HepG2 (cell line): ENCODE measurements around the gene OSBPL2. TPM values are rescaled to one million over a fixed set of nuclear protein-coding genes. Genes with fewer than 3 reads are reported as not detected.

ENCODE experiments used
- ASH2L ChIP-seq: fragments of 300-600, 200-600 bp; sonication (generic); IDR thresholded peaks from 2 replicates; pipeline ENCODE4 v1.7.0; 2017; ENCODE audit warnings: low read depth, mild to moderate bottlenecking, moderate library complexity, mixed read lengths, low read length; ENCODE audit not compliant: insufficient read length
- DMTF1 ChIP-seq: sonication (generic); formaldehyde crosslinking; IDR thresholded peaks from 2 replicates; pipeline ENCODE4 v1.4.0; 2020; ENCODE audit warnings: mild to moderate bottlenecking, missing genetic modification reagents
- KAT8 ChIP-seq: IDR thresholded peaks from 2 replicates; pipeline ENCODE4 v1.6.1; 2016; ENCODE audit warnings: missing genetic modification reagents, missing compliant biosample characterization
- KLF6 ChIP-seq: IDR thresholded peaks from 2 replicates; pipeline ENCODE4 v1.8.0; 2016; ENCODE audit warnings: missing biosample characterization, missing genetic modification reagents
- NFKB2 ChIP-seq: sonication (generic); formaldehyde crosslinking; IDR thresholded peaks from 2 replicates; pipeline ENCODE4 v1.4.0; 2020; ENCODE audit warnings: missing genetic modification reagents, borderline replicate concordance
- NR2F6 ChIP-seq, 2 experiments: IDR thresholded peaks; 2 replicates each; pipeline ENCODE4 v1.6.1; 2016; ENCODE audit warnings: antibody characterized with exemption in 1 of 2, mild to moderate bottlenecking in 1 of 2
- REST ChIP-seq, 2 experiments: IDR thresholded peaks; 2 replicates each; pipeline ENCODE4 v1.6.1; 2011 to 2012; ENCODE audit warnings: low read length in 2 of 2, borderline replicate concordance in 1 of 2, low read depth in 1 of 2, mild to moderate bottlenecking in 1 of 2, moderate library complexity in 1 of 2
- SCMH1 ChIP-seq: sonication (generic); formaldehyde crosslinking; IDR thresholded peaks from 2 replicates; pipeline ENCODE4 v1.9.0; 2021; ENCODE audit warnings: missing genetic modification reagents, mild to moderate bottlenecking, borderline replicate concordance
- SIX1 ChIP-seq: sonication (generic); formaldehyde crosslinking; IDR thresholded peaks from 2 replicates; pipeline ENCODE4 v1.4.0; 2020; ENCODE audit warnings: missing genetic modification reagents, borderline replicate concordance
- TBL1XR1 ChIP-seq: fragments of 150-350 bp; IDR thresholded peaks from 2 replicates; pipeline ENCODE4 v1.6.1; 2014; ENCODE audit warnings: borderline replicate concordance, low read length; ENCODE audit not compliant: partially characterized antibody
- ZNF235 ChIP-seq: sonication (generic); formaldehyde crosslinking; IDR thresholded peaks from 2 replicates; pipeline ENCODE4 v1.8.1; 2023; ENCODE audit warnings: mild to moderate bottlenecking, missing genetic modification reagents, borderline replicate concordance
- ZNF331 ChIP-seq: sonication (generic); formaldehyde crosslinking; IDR thresholded peaks from 2 replicates; pipeline ENCODE4 v1.4.0; 2020; ENCODE audit warnings: missing genetic modification reagents
- ZNF33B ChIP-seq: sonication (generic); formaldehyde crosslinking; IDR thresholded peaks from 2 replicates; pipeline ENCODE4 v1.5.1; 2020; ENCODE audit warnings: mild to moderate bottlenecking, missing genetic modification reagents
- polyA plus RNA-seq, 8 experiments: library from polyadenylated mRNA; depleted of rRNA in 3 of 8; stranded (reverse) in 7 of 8; unstranded in 1 of 8; fragments of >200 nt; fragmentation: Illumina TruSeq in 4 of 8; extraction: Trizol in 4 of 8; gene quantifications; 2 replicates each; pipeline versions ENCODE4 v1.2.1 to v1.2.3, GENCODE V29; 2011 to 2016; ENCODE audit warnings: low read depth in 4 of 8, missing spikeins in 1 of 8, mixed read lengths in 1 of 8; ENCODE audit not compliant: insufficient read depth in 1 of 8
- total RNA-seq, 5 experiments: library from RNA; depleted of rRNA; stranded (reverse); fragments of >200 nt; fragmentation: Illumina TruSeq; extraction: Trizol; gene quantifications; 2 replicates each; pipeline ENCODE4 v1.2.3, GENCODE V29; 2016; ENCODE audit warnings: low read depth in 1 of 5
- TF ChIP-seq, protein P1 (sequence below): sonication (generic); formaldehyde crosslinking; IDR thresholded peaks from 2 replicates; pipeline ENCODE4 v1.4.0; 2020; ENCODE audit warnings: missing genetic modification reagents
- TF ChIP-seq, protein P2 (sequence below): sonication (generic); formaldehyde crosslinking; IDR thresholded peaks from 2 replicates; pipeline ENCODE4 v1.5.0; 2020; ENCODE audit warnings: missing genetic modification reagents
- TF ChIP-seq, protein P3 (sequence below): sonication (generic); formaldehyde crosslinking; IDR thresholded peaks from 2 replicates; pipeline ENCODE4 v1.5.0; 2020; ENCODE audit warnings: missing genetic modification reagents

OSBPL2 gene
- total and polyA plus RNA-seq, 2 of the 13 experiments (the other 11 are each of a cell fraction or from before 2014, with no cell fraction given): 18.5 to 37.4 TPM

DNA sequence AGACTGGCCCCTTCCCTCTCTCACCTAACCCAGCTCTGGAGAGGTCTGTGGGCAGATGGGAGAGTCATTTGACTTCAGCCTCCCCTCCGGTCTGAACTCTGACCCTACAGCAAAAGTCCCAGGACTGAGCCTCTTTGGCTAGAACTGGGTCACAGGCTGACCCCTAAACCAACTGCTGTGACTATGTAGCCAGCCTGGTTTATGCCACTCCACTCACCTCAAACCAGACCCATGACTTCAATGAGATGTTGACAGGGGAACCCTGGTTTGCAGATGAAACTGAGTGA, 864 bp upstream of the OSBPL2 start (continued):
- TF ChIP-seq, protein P1, sequence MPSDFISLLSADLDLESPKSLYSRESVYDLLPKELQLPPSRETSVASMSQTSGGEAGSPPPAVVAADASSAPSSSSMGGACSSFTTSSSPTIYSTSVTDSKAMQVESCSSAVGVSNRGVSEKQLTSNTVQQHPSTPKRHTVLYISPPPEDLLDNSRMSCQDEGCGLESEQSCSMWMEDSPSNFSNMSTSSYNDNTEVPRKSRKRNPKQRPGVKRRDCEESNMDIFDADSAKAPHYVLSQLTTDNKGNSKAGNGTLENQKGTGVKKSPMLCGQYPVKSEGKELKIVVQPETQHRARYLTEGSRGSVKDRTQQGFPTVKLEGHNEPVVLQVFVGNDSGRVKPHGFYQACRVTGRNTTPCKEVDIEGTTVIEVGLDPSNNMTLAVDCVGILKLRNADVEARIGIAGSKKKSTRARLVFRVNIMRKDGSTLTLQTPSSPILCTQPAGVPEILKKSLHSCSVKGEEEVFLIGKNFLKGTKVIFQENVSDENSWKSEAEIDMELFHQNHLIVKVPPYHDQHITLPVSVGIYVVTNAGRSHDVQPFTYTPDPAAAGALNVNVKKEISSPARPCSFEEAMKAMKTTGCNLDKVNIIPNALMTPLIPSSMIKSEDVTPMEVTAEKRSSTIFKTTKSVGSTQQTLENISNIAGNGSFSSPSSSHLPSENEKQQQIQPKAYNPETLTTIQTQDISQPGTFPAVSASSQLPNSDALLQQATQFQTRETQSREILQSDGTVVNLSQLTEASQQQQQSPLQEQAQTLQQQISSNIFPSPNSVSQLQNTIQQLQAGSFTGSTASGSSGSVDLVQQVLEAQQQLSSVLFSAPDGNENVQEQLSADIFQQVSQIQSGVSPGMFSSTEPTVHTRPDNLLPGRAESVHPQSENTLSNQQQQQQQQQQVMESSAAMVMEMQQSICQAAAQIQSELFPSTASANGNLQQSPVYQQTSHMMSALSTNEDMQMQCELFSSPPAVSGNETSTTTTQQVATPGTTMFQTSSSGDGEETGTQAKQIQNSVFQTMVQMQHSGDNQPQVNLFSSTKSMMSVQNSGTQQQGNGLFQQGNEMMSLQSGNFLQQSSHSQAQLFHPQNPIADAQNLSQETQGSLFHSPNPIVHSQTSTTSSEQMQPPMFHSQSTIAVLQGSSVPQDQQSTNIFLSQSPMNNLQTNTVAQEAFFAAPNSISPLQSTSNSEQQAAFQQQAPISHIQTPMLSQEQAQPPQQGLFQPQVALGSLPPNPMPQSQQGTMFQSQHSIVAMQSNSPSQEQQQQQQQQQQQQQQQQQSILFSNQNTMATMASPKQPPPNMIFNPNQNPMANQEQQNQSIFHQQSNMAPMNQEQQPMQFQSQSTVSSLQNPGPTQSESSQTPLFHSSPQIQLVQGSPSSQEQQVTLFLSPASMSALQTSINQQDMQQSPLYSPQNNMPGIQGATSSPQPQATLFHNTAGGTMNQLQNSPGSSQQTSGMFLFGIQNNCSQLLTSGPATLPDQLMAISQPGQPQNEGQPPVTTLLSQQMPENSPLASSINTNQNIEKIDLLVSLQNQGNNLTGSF (CRISPR knock-in tag): no peak
- TF ChIP-seq REST (IDR thresholded peaks at IDR 0.05; ENCODE audit: borderline replicate concordance in 1 of 2, low read depth in 1 of 2, low read length in 2 of 2) (no peak), ZNF235 (no peak), ASH2L (no peak), SIX1 (CRISPR knock-in tag) (no peak), TBL1XR1 (no peak), KAT8 (CRISPR knock-in tag) (no peak; the same call in 1 of the 2 replicates), NR2F6 (IDR thresholded peaks at IDR 0.05) (no peak; the same call in 1 of the 2 replicates), NR2F6 (CRISPR knock-in tag; IDR thresholded peaks at IDR 0.05) (peak; percentile 5; the same call in 1 of the 2 replicates), ZNF33B (CRISPR knock-in tag) (no peak), DMTF1 (CRISPR knock-in tag) (no peak), KLF6 (no peak), NFKB2 (no peak), ZNF331 (CRISPR knock-in tag) (no peak), SCMH1 (CRISPR knock-in tag) (no peak)
- TF ChIP-seq, protein P2, sequence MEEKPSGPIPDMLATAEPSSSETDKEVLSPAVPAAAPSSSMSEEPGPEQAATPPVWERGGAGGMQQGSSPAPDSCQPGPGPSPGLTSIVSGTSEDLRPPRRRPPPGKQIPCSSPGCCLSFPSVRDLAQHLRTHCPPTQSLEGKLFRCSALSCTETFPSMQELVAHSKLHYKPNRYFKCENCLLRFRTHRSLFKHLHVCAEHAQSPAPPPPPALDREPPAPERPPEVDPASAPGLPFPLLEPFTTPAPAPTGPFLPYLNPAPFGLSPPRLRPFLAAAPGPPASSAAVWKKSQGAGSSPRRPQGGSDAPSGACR (CRISPR knock-in tag): no peak; the same call in 1 of the 2 replicates
- TF ChIP-seq, protein P3, sequence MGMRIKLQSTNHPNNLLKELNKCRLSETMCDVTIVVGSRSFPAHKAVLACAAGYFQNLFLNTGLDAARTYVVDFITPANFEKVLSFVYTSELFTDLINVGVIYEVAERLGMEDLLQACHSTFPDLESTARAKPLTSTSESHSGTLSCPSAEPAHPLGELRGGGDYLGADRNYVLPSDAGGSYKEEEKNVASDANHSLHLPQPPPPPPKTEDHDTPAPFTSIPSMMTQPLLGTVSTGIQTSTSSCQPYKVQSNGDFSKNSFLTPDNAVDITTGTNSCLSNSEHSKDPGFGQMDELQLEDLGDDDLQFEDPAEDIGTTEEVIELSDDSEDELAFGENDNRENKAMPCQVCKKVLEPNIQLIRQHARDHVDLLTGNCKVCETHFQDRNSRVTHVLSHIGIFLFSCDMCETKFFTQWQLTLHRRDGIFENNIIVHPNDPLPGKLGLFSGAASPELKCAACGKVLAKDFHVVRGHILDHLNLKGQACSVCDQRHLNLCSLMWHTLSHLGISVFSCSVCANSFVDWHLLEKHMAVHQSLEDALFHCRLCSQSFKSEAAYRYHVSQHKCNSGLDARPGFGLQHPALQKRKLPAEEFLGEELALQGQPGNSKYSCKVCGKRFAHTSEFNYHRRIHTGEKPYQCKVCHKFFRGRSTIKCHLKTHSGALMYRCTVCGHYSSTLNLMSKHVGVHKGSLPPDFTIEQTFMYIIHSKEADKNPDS (CRISPR knock-in tag): 0 out of 2 replicates have a peak, but pooled peaks have one; percentile 73
